ENCODE measurements around the gene UXT.

- TF ChIP-seq CTCF (conservative IDR thresholded peaks at IDR 0.05; ENCODE audit: low read length) (no peak), EZH2phosphoT487 (IDR thresholded peaks at IDR 0.05; ENCODE audit: borderline replicate concordance, low read depth, low read length) (no peak)
Measured at GRCh38 chrX:47683829-47684205, 24.8 kb upstream of the UXT start.

Measured in OCI-LY7 (cell line).